Mesenchymal stem cell (in vitro differentiated cells and primary cell): ENCODE results near the gene DLEC1.
A peak's percentile ranks its signal among the peaks of the same experiment; 100 is the strongest.

ENCODE experiments used
- DNase-seq: peaks from one replicate; pipeline ENCODE4 v3.0.0-alpha.2; 2013
- H2AFZ ChIP-seq: one replicate; pipeline ENCODE4 v1.6.1; 2013; ENCODE audit warnings: low read depth, mild to moderate bottlenecking, control low read depth, inconsistent platforms, low read length, moderate library complexity
- H2AK5ac ChIP-seq: 2 replicates; pipeline ENCODE4 v1.6.1; 2013; ENCODE audit warnings: low read length, moderate library complexity, mild to moderate bottlenecking, inconsistent platforms; ENCODE audit not compliant: severe bottlenecking
- H2BK120ac ChIP-seq: one replicate; pipeline ENCODE4 v1.6.1; 2013; ENCODE audit warnings: low read depth, mild to moderate bottlenecking, inconsistent platforms, low read length, moderate library complexity
- H2BK12ac ChIP-seq, 2 experiments: one replicate each; pipeline ENCODE4 v1.6.1; 2013; ENCODE audit warnings: inconsistent platforms in 2 of 2, low read length in 2 of 2, mild to moderate bottlenecking in 2 of 2, moderate library complexity in 2 of 2, control low read depth in 1 of 2
- H2BK15ac ChIP-seq: one replicate; pipeline ENCODE4 v1.6.1; 2013; ENCODE audit warnings: mild to moderate bottlenecking, low read depth, inconsistent platforms; ENCODE audit not compliant: poor library complexity, severe bottlenecking
- H2BK5ac ChIP-seq: 2 replicates; pipeline ENCODE4 v1.6.1; 2013; ENCODE audit warnings: low read depth, mild to moderate bottlenecking, low read length, control low read depth, inconsistent platforms; ENCODE audit not compliant: poor library complexity, severe bottlenecking
- H3K14ac ChIP-seq, 2 experiments: one replicate each; pipeline ENCODE4 v1.6.1; 2013; ENCODE audit warnings: inconsistent platforms in 2 of 2, low read length in 2 of 2, control low read depth in 1 of 2, mild to moderate bottlenecking in 1 of 2, moderate library complexity in 1 of 2
- H3K18ac ChIP-seq, 2 experiments: one replicate each; pipeline ENCODE4 v1.6.1; 2013; ENCODE audit warnings: inconsistent platforms in 2 of 2, low read length in 2 of 2, control low read depth in 1 of 2, low read depth in 1 of 2, mild to moderate bottlenecking in 1 of 2
- H3K23ac ChIP-seq, 2 experiments: one replicate each; pipeline ENCODE4 v1.6.1; 2013; ENCODE audit warnings: inconsistent platforms in 2 of 2, low read length in 2 of 2, mild to moderate bottlenecking in 2 of 2, moderate library complexity in 2 of 2, control low read depth in 1 of 2
- H3K27ac ChIP-seq: 2 replicates; pipeline ENCODE4 v1.5.1; 2013; ENCODE audit warnings: mild to moderate bottlenecking, moderate library complexity, low read length, control low read depth, inconsistent platforms; ENCODE audit not compliant: poor library complexity, severe bottlenecking
- H3K27me3 ChIP-seq, 2 experiments: 2 replicates each; pipeline versions ENCODE4 v1.6.1 to v1.7.0; 2013; ENCODE audit warnings: low read length in 2 of 2, mild to moderate bottlenecking in 2 of 2, moderate library complexity in 2 of 2, control low read depth in 1 of 2, inconsistent platforms in 1 of 2; ENCODE audit not compliant: control insufficient read depth in 1 of 2, insufficient read depth in 1 of 2
- H3K36me3 ChIP-seq, 2 experiments: 2 replicates each; pipeline versions ENCODE4 v1.6.1 to v1.7.0; 2013; ENCODE audit warnings: low read length in 2 of 2, control low read depth in 1 of 2, inconsistent platforms in 1 of 2, low read depth in 1 of 2, mild to moderate bottlenecking in 1 of 2; ENCODE audit not compliant: insufficient read depth in 2 of 2, control insufficient read depth in 1 of 2
- H3K4ac ChIP-seq, 2 experiments: one replicate each; pipeline ENCODE4 v1.6.1; 2013; ENCODE audit warnings: inconsistent platforms in 2 of 2, low read length in 2 of 2, mild to moderate bottlenecking in 2 of 2, moderate library complexity in 2 of 2, control low read depth in 1 of 2, low read depth in 1 of 2
- H3K4me1 ChIP-seq: 2 replicates; pipeline ENCODE4 v1.6.1; 2013; ENCODE audit warnings: low read depth, low read length, control low read depth; ENCODE audit not compliant: control insufficient read depth, insufficient read depth
- H3K4me2 ChIP-seq: 2 replicates; pipeline ENCODE4 v1.6.1; 2013; ENCODE audit warnings: low read length, mild to moderate bottlenecking, inconsistent platforms; ENCODE audit not compliant: poor library complexity, severe bottlenecking
- H3K4me3 ChIP-seq, 2 experiments: 2 replicates each; pipeline versions ENCODE4 v1.5.1 to v1.7.0; 2013; ENCODE audit warnings: low read length in 2 of 2, mild to moderate bottlenecking in 2 of 2, control low read depth in 1 of 2, low read depth in 1 of 2; ENCODE audit not compliant: insufficient read depth in 1 of 2
- H3K79me1 ChIP-seq: replicated peaks from 2 replicates; pipeline ENCODE4 v1.6.1; 2013; ENCODE audit warnings: mild to moderate bottlenecking, control low read depth, low read length, inconsistent platforms; ENCODE audit not compliant: poor library complexity, severe bottlenecking
- H3K9ac ChIP-seq: 2 replicates; pipeline ENCODE4 v1.7.0; 2013; ENCODE audit warnings: mild to moderate bottlenecking, low read length, moderate library complexity
- H3K9me3 ChIP-seq: 2 replicates; pipeline ENCODE4 v1.7.0; 2013; ENCODE audit warnings: mild to moderate bottlenecking, low read length; ENCODE audit not compliant: control insufficient read depth
- H4K8ac ChIP-seq: one replicate; pipeline ENCODE4 v1.6.1; 2013; ENCODE audit warnings: inconsistent platforms, mild to moderate bottlenecking, low read length, moderate library complexity
- H4K91ac ChIP-seq: one replicate; pipeline ENCODE4 v1.6.1; 2013; ENCODE audit warnings: mild to moderate bottlenecking, low read length, inconsistent platforms
- WGBS: methylation state at CpG from one replicate; pipeline ENCODE4 v1.1.7; 2013; ENCODE audit warnings: mixed read lengths; 5-methylcytosine and 5-hydroxymethylcytosine counted together

DLEC1 gene

DNA sequence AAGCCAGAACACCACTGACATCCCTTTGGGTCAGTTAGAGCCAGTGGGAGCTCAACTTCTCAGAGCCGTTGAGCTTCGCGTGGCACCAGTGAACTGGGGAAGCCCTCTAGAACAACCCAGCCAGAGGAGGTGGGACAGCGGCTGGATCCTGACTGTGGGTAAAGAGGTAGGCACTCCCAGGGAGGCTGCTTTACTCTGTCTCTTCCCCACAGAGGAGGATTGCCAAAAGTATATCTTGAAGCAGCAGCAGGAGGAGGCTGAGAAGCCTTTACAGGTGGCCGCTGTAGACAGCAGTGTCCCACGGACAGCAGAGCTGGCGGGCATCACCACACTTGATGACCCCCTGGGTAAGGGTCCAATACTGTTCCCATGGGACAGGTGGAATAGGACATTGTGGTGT is 100.6 kb downstream of the DLEC1 start:
- Histone ChIP-seq H3K79me1 (peaks cover 21% of the 10 kb centered on the region), H3K4me2 (no peak overlapping the region), H3K4me3 (peak overlapping the region in 1 of 2 experiments; percentile 95), H2BK12ac (no peak overlapping the region), H2BK120ac (no peak overlapping the region), H4K8ac (no peak overlapping the region), H3K14ac (no peak overlapping the region), H4K91ac (no peak overlapping the region), H3K18ac (no peak overlapping the region), H2AK5ac (no peak overlapping the region), H3K27me3 (no peaks in the 10 kb centered on the region), H2AFZ (no peak overlapping the region), H3K27ac (no peak overlapping the region), H3K9ac (peak overlapping the region; percentile 91), H2BK15ac (no peak overlapping the region), H3K23ac (no peak overlapping the region), H3K36me3 (peaks cover 24 to 31% of the 10 kb centered on the region in 2 experiments), H3K4ac (no peak overlapping the region), H2BK5ac (no peak overlapping the region), H3K9me3 (no peaks in the 10 kb centered on the region), H3K4me1 (peaks cover 26% of the 10 kb centered on the region)
- WGBS, result 93% methylated on average over 7 of the region's 7 CpGs
- DNase-seq, result no peak

DNA sequence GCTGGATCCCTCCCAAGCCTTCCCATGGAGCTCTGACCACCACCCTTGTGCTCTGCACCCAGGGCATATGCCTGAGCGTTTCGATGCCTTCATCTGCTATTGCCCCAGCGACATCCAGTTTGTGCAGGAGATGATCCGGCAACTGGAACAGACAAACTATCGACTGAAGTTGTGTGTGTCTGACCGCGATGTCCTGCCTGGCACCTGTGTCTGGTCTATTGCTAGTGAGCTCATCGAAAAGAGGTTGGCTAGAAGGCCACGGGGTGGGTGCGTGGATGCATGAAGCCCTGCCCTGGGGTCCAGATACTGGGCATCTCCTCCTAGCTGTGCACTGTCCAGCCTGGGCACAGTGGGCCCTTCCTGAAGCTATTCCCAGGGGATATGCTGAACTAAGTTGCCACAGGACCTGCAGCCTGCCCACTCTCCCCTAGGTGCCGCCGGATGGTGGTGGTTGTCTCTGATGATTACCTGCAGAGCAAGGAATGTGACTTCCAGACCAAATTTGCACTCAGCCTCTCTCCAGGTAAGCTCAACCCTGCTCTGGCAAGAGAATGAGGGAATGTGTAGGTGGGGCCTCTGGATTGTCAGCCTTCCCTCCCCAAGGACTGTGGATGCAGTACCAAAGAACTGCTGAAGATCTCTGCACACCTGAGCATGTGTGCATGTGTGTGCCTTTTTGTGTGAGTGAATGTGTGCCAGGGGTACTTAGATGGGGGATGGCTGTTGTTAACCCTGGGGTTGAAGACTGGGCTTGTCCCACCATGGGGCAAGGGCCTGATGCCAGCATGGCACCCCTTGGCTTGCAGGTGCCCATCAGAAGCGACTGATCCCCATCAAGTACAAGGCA is 101.5 kb downstream of the DLEC1 start:
- Histone ChIP-seq H3K9me3 (no peaks in the 10 kb centered on the region), H3K14ac (no peak overlapping the region), H2BK120ac (no peak overlapping the region), H3K18ac (no peak overlapping the region), H2AFZ (no peak overlapping the region), H2BK12ac (no peak overlapping the region), H3K4ac (no peak overlapping the region), H2AK5ac (no peak overlapping the region), H3K27me3 (no peaks in the 10 kb centered on the region), H3K9ac (no peak overlapping the region), H4K91ac (no peak overlapping the region), H3K4me3 (no peak overlapping the region), H2BK5ac (no peak overlapping the region), H3K36me3 (peaks cover 23 to 24% of the 10 kb centered on the region in 2 experiments), H3K4me1 (peaks cover 26% of the 10 kb centered on the region), H2BK15ac (no peak overlapping the region), H3K27ac (no peak overlapping the region), H3K23ac (no peak overlapping the region), H3K79me1 (peaks cover 21% of the 10 kb centered on the region), H3K4me2 (no peak overlapping the region), H4K8ac (no peak overlapping the region)
- 99% methylated on average over 13 of the region's 13 CpGs for WGBS
- no peak for DNase-seq

DNA sequence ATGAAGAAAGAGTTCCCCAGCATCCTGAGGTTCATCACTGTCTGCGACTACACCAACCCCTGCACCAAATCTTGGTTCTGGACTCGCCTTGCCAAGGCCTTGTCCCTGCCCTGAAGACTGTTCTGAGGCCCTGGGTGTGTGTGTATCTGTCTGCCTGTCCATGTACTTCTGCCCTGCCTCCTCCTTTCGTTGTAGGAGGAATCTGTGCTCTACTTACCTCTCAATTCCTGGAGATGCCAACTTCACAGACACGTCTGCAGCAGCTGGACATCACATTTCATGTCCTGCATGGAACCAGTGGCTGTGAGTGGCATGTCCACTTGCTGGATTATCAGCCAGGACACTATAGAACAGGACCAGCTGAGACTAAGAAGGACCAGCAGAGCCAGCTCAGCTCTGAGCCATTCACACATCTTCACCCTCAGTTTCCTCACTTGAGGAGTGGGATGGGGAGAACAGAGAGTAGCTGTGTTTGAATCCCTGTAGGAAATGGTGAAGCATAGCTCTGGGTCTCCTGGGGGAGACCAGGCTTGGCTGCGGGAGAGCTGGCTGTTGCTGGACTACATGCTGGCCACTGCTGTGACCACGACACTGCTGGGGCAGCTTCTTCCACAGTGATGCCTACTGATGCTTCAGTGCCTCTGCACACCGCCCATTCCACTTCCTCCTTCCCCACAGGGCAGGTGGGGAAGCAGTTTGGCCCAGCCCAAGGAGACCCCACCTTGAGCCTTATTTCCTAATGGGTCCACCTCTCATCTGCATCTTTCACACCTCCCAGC is 102.4 kb downstream of the DLEC1 start:
- H3K27me3 ChIP-seq, result no peaks in the 10 kb centered on the region
- no peak overlapping the region for H3K18ac ChIP-seq
- no peak overlapping the region for H4K91ac ChIP-seq
- 95% methylated on average over 7 of the region's 7 CpGs for WGBS
- H3K9me3 ChIP-seq, result peaks cover 6% of the 10 kb centered on the region
- H2BK12ac ChIP-seq, result no peak overlapping the region
- no peak overlapping the region for H3K4me2 ChIP-seq
- H3K4me3 ChIP-seq, result no peak overlapping the region
- H3K23ac ChIP-seq, result no peak overlapping the region
- no peak overlapping the region for H4K8ac ChIP-seq
- H3K9ac ChIP-seq, result no peak overlapping the region
- no peak overlapping the region for H3K4ac ChIP-seq
- no peak overlapping the region for H2AK5ac ChIP-seq
- H3K14ac ChIP-seq, result no peak overlapping the region
- H3K27ac ChIP-seq, result no peak overlapping the region
- no peak overlapping the region for H2AFZ ChIP-seq
- H3K79me1 ChIP-seq, result peaks cover 21% of the 10 kb centered on the region
- H2BK15ac ChIP-seq, result no peak overlapping the region
- no peak overlapping the region for H2BK120ac ChIP-seq
- H2BK5ac ChIP-seq, result no peak overlapping the region
- peaks cover 23 to 24% of the 10 kb centered on the region in 2 experiments for H3K36me3 ChIP-seq
- H3K4me1 ChIP-seq, result peaks cover 26% of the 10 kb centered on the region
- DNase-seq, result no peak

DNA sequence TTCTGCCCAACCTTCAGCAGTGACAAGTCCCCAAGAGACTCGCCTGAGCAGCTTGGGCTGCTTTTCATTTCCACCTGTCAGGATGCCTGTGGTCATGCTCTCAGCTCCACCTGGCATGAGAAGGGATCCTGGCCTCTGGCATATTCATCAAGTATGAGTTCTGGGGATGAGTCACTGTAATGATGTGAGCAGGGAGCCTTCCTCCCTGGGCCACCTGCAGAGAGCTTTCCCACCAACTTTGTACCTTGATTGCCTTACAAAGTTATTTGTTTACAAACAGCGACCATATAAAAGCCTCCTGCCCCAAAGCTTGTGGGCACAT is 102.9 kb downstream of the DLEC1 start:
- DNase-seq, result no peak
- Histone ChIP-seq H2BK120ac (no peak overlapping the region), H3K14ac (no peak overlapping the region), H3K4ac (no peak overlapping the region), H4K91ac (no peak overlapping the region), H3K27me3 (no peaks in the 10 kb centered on the region), H4K8ac (no peak overlapping the region), H2AFZ (no peak overlapping the region), H3K79me1 (peaks cover 21% of the 10 kb centered on the region), H3K9ac (no peak overlapping the region), H2BK15ac (no peak overlapping the region), H3K27ac (no peak overlapping the region), H2BK12ac (no peak overlapping the region), H2AK5ac (no peak overlapping the region), H3K9me3 (peaks cover 11% of the 10 kb centered on the region), H3K4me1 (peaks cover 26% of the 10 kb centered on the region), H3K4me3 (no peak overlapping the region), H3K36me3 (peaks cover 23 to 24% of the 10 kb centered on the region in 2 experiments), H2BK5ac (no peak overlapping the region), H3K18ac (no peak overlapping the region), H3K4me2 (no peak overlapping the region), H3K23ac (no peak overlapping the region)
- WGBS, result 90% methylated on average over 2 of the region's 2 CpGs
